Omental fat pad (tissue), 4 donors: ENCODE results near the gene GALNTL6. TPM values are rescaled to one million over a fixed set of nuclear protein-coding genes. Genes with fewer than 3 reads are reported as not detected.

Experiments
- ATAC-seq: fragments of 150-250 bp; one replicate; pipeline ENCODE4 v1.9.1; 2016; ENCODE audit warnings: mild to moderate bottlenecking, moderate library complexity; ENCODE audit not compliant: low FRiP score
- DNase-seq: peaks from one replicate; pipeline ENCODE4 v3.0.0-alpha.2; 2019; ENCODE audit warnings: low spot score
- CTCF ChIP-seq, 3 donors: fragments of 450-650 bp; IDR thresholded peaks; one replicate each; pipeline ENCODE4 v1.5.1; 2016 to 2017; ENCODE audit warnings: antibody characterized with exemption in 3 of 3, mild to moderate bottlenecking in 3 of 3, moderate library complexity in 2 of 3
- total RNA-seq, 4 donors: library from RNA; depleted of rRNA; stranded (reverse); fragments of >200 nt; gene quantifications; one replicate each; pipeline ENCODE4 v1.1.0, GENCODE V29; 2016

Gene GALNTL6
- total RNA-seq, 4 donors from 2014 or later: not detected

- no peak for DNase-seq
- ATAC-seq: no peak
- TF ChIP-seq CTCF (IDR thresholded peaks at IDR 0.05): no peak
Measured at GRCh38 chr4:172698256-172698655, 885.1 kb downstream of the GALNTL6 start.

GRCh38 chr4:172705565-172705964, 892.4 kb downstream of the GALNTL6 start:
- ATAC-seq (no peak), DNase-seq (no peak)
- TF ChIP-seq CTCF (IDR thresholded peaks at IDR 0.05): no peak

GRCh38 chr4:172706000-172706399, 892.8 kb downstream of the GALNTL6 start:
- TF ChIP-seq CTCF (IDR thresholded peaks at IDR 0.05): no peak
- ATAC-seq: no peak
- no peak for DNase-seq

GRCh38 chr4:172707622-172708021, 894.4 kb downstream of the GALNTL6 start:
- TF ChIP-seq CTCF (IDR thresholded peaks at IDR 0.05): no peak
- ATAC-seq: no peak
- no peak for DNase-seq

- DNase-seq: no peak
- TF ChIP-seq CTCF (IDR thresholded peaks at IDR 0.05): no peak
- no peak for ATAC-seq
Measured at GRCh38 chr4:172708184-172708583, 895.0 kb downstream of the GALNTL6 start.

GRCh38 chr4:172709376-172709775, 896.2 kb downstream of the GALNTL6 start:
- ATAC-seq (no peak), DNase-seq (no peak)
- no peak for TF ChIP-seq CTCF (IDR thresholded peaks at IDR 0.05)

GRCh38 chr4:172716291-172716690, 903.1 kb downstream of the GALNTL6 start:
- no peak for TF ChIP-seq CTCF (IDR thresholded peaks at IDR 0.05)
- DNase-seq: no peak

More at GRCh38 chr4:172716291-172716690, 903.1 kb downstream of the GALNTL6 start:
- ATAC-seq: no peak
